Measurements from ENCODE around the gene SEPTIN8.

DNA sequence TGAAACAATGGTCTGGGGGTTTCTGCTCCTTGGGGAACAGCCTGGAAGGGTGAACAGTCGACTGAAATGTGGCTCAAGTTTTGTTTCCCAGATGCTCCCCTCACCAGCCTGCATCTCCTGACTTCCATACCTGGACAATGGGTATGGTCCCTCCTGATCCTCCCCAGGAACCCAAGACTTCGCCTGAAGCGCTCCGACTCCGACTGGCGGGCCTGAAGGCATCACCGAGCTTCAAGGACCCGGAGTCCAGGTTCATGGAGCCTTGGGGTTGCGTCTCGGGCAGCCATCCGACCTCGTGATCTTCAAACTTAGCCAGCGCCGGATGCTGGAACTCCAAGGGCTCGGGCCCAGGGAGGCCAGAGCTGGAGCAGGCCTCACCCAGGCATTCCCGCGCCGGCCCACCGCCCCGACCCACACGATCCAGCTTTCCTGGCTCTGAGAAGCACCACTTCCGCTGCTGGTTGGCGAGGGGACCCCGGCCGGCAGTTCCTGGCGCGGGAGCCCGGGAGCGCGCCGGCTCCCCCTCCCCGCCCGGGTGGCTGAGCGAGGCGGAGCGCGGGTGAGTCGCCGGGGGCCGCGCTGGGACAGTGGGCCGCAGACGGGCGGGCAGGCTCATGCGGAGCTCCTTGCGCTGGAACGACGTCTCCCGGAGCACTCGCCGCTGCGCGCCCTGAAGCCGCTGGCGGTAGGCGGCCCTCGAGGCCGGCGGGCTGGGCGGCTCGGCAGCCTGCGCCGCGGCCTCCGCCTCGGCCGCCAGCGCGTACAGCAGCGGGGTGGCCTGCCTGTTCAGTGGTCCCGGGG lies 48.2 kb upstream of the SEPTIN8 start:
- TF ChIP-seq ELF4 (IDR thresholded peaks at IDR 0.05): no peak
- no peak for TF ChIP-seq SUZ12 (IDR thresholded peaks at IDR 0.05)
- TF ChIP-seq LEF1 (IDR thresholded peaks at IDR 0.05; ENCODE audit: borderline replicate concordance): no peak
- TF ChIP-seq BHLHE40 (IDR thresholded peaks at IDR 0.05; ENCODE audit: borderline replicate concordance): no peak
- TF ChIP-seq FOXA1 (IDR thresholded peaks at IDR 0.05): no peak
- TF ChIP-seq FOXM1 (IDR thresholded peaks at IDR 0.05; ENCODE audit: borderline replicate concordance): no peak
- TF ChIP-seq SP1 (IDR thresholded peaks at IDR 0.05): no peak
- TF ChIP-seq, protein P1, sequence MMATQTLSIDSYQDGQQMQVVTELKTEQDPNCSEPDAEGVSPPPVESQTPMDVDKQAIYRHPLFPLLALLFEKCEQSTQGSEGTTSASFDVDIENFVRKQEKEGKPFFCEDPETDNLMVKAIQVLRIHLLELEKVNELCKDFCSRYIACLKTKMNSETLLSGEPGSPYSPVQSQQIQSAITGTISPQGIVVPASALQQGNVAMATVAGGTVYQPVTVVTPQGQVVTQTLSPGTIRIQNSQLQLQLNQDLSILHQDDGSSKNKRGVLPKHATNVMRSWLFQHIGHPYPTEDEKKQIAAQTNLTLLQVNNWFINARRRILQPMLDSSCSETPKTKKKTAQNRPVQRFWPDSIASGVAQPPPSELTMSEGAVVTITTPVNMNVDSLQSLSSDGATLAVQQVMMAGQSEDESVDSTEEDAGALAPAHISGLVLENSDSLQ (IDR thresholded peaks at IDR 0.05): no peak
- no peak for TF ChIP-seq CTBP1 (IDR thresholded peaks at IDR 0.05; ENCODE audit: borderline replicate concordance)
- no peak for TF ChIP-seq L3MBTL2 (conservative IDR thresholded peaks at IDR 0.05)
- TF ChIP-seq NFRKB (IDR thresholded peaks at IDR 0.05): no peak
- no peak for TF ChIP-seq TARDBP (IDR thresholded peaks at IDR 0.05)
- no peak for TF ChIP-seq HDGF (IDR thresholded peaks at IDR 0.05; ENCODE audit: borderline replicate concordance)

All from HEK293T (cell line).